ENCODE results near the gene PAXX.

Gene PAXX

DNA sequence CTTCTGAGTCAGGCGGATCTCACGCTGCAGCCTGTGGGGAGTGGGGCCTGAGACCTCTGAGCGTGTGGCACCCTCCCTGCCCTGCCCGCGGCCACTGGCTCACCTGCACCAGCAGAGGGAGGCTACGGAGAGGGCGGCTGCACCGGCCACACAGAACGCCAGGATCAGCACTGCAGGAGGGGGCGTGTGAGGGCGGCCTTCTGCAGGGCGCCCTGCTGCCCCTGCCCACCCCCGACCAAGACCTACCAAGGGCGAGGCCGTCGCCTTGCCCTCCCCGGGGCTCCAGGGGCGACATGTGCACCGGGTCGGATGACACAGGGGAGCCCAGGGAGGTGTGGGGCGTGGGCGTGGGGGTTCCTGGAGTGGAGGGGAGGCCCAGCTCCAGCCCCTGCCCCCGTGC, 48.3 kb downstream of the PAXX start:
- TF ChIP-seq HDGF (IDR thresholded peaks at IDR 0.05; ENCODE audit: borderline replicate concordance) (no peak), ARNT (IDR thresholded peaks at IDR 0.05) (no peak), ZNF384 (IDR thresholded peaks at IDR 0.05) (no peak), SP1 (IDR thresholded peaks at IDR 0.05) (no peak), FOXM1 (IDR thresholded peaks at IDR 0.05; ENCODE audit: borderline replicate concordance) (no peak), LEF1 (IDR thresholded peaks at IDR 0.05; ENCODE audit: borderline replicate concordance) (no peak), FOXK2 (IDR thresholded peaks at IDR 0.05) (no peak), TARDBP (IDR thresholded peaks at IDR 0.05) (no peak), NFRKB (IDR thresholded peaks at IDR 0.05) (no peak), ELF4 (IDR thresholded peaks at IDR 0.05) (no peak), CTBP1 (IDR thresholded peaks at IDR 0.05; ENCODE audit: borderline replicate concordance) (no peak), BHLHE40 (IDR thresholded peaks at IDR 0.05; ENCODE audit: borderline replicate concordance) (no peak)
- TF ChIP-seq, protein P1, sequence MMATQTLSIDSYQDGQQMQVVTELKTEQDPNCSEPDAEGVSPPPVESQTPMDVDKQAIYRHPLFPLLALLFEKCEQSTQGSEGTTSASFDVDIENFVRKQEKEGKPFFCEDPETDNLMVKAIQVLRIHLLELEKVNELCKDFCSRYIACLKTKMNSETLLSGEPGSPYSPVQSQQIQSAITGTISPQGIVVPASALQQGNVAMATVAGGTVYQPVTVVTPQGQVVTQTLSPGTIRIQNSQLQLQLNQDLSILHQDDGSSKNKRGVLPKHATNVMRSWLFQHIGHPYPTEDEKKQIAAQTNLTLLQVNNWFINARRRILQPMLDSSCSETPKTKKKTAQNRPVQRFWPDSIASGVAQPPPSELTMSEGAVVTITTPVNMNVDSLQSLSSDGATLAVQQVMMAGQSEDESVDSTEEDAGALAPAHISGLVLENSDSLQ (IDR thresholded peaks at IDR 0.05): no peak
- CTCF ChIA-PET: no interaction called here
- POLR2A ChIA-PET: no interaction called here
- no peak for DNase-seq (ENCODE audit: extremely low spot score)

DNA sequence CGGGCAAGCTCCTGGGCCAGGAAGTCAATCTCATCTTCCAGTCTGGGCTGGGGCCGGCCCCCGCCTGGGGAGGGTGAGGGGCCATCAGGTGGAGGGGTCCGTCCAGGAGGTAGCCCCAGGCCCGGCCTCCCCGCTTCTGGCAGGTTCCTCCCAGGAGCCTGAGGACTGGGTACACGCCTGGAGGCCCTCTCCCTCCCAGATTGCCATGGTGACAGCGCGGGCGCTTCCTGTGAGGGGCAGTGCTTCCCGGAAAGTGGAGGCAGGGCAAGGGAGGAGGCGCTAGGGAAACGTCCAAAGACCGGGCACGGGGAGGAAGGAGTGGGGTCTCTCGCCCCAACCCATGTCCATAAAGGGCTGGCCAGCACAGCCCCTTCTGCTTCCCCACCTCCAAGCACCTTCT, 48.9 kb downstream of the PAXX start:
- ChIA-PET POLR2A (no interaction called here), CTCF (no interaction called here)
- no peak for DNase-seq (ENCODE audit: extremely low spot score)
- TF ChIP-seq FOXM1 (IDR thresholded peaks at IDR 0.05; ENCODE audit: borderline replicate concordance) (no peak), ELF4 (IDR thresholded peaks at IDR 0.05) (no peak), BHLHE40 (IDR thresholded peaks at IDR 0.05; ENCODE audit: borderline replicate concordance) (no peak), HDGF (IDR thresholded peaks at IDR 0.05; ENCODE audit: borderline replicate concordance) (no peak), CTBP1 (IDR thresholded peaks at IDR 0.05; ENCODE audit: borderline replicate concordance) (no peak)

DNA sequence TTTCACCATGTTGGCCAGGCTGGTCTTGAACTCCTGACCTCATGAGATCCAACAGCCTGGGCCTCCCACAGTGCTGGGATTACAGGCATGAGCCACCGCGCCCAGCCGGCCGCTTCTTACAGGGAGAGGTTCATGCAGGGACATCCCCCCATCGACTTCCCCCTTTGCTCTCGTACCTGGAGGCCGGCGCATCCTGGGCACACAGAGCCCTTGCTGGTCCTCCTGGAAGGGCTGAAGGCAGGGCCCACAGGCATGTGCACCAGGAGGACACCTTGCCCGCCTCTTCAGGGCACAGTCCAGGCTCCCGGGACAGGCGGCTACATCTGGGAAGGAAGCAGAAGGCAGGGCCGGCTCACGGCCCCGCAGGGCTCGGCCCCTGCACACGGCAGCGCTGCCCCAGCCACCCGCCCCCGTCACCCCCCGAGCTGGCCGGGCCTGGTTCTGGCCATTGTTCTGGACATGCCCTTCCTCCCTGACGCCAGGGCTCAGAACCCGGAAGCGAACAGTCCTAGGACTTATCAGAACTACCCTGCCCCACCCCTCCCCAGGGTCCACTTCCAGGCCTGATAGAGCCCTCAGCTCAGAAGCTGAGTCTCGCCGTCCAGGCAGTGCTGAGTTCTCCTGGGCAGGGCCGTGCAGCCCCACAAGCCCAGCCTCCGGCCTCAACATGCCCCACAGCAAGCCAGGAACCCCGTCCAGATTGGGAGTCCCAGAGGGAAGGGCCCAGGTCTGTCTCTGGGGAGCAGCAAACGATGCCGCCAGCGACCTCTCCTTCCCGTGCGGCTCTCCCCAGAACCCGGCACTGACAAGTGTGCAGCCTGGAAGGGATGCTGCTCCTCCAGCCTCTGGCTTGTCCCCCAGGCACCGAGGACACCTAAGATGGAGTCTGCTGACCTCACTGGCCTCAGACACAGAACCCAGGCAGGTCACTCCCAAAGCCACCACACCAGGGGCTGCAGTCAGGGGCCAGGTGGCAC, 50.8 kb downstream of the PAXX start:
- TF ChIP-seq BHLHE40 (IDR thresholded peaks at IDR 0.05; ENCODE audit: borderline replicate concordance) (no peak), SP1 (IDR thresholded peaks at IDR 0.05) (no peak), NFRKB (IDR thresholded peaks at IDR 0.05) (no peak), ARNT (IDR thresholded peaks at IDR 0.05) (no peak), ZNF384 (IDR thresholded peaks at IDR 0.05) (no peak), SUZ12 (IDR thresholded peaks at IDR 0.05) (no peak), L3MBTL2 (conservative IDR thresholded peaks at IDR 0.05) (no peak), FOXK2 (IDR thresholded peaks at IDR 0.05) (no peak), LEF1 (IDR thresholded peaks at IDR 0.05; ENCODE audit: borderline replicate concordance) (no peak)
- TF ChIP-seq, protein P1 (IDR thresholded peaks at IDR 0.05): no peak
- ChIA-PET POLR2A (no interaction called here), CTCF (interaction anchor here (2.5 kb wide), 1 partner anchor 8 kb away, joined by 13 read pairs; no protein-coding TSS in a partner anchor)
- DNase-seq (ENCODE audit: extremely low spot score): no peak
